ENCODE data around the gene HENMT1. TPM values are rescaled to one million over a fixed set of nuclear protein-coding genes. Genes with fewer than 3 reads are reported as not detected.
"Not testable (repeated sequence)": the region's sequence is repeated elsewhere in the genome, so short reads cannot be mapped to it uniquely, and the experiment has no call there.

Gene HENMT1
- total RNA-seq, 1 donor from 2014 or later: 6.9 TPM

DNA sequence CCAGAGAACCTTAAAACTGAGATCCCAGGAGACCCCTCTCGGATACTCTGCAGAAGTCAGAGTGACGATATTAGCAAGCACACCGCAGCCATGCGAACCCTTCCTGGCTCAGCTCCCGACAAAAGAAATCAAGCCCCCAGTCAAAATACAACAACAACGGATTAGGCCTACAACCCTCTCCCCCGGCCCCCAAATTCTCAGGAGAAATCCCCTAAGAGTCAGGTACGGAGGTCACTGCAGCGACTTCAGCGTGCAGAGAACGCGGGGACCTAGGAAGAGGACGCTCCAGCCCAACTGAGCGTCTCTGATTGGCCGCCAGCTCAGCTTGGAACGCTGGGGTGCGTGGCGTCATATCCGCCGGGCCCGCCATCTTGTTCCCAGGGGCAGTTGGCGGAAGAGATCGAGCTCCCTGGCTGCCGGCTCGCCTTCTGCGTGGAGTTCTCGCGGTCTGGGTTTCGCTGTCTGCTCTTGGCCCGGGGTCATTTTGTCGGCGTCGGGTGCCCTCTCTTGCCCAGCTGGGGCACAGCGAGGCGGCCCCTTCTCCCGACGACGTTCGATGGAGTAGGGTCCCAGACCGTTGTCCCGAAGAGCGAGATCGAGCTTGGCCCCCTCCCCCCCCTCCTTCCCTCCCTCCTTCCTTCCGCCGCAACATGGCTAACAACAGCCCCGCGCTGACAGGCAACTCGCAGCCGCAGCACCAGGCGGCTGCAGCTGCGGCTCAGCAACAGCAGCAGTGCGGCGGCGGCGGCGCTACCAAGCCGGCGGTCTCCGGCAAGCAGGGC is 31.2 kb upstream of the HENMT1 start, which contains the start of gene PRPF38B:
TSS of gene PRPF38B (plus strand) at position 369 of the 782 bp plus-strand sequence. CDS start at position 651, 282 bp downstream.
- Mint-ChIP-seq H3K9me3 (no peaks in the 10 kb centered on the region), H3K4me3 (peak within 1 kb of the TSS; percentile 100), H3K27me3 (peaks cover 9% of the 10 kb centered on the region), H3K27ac (peak within 1 kb of the TSS; percentile 96), H3K4me1 (ENCODE audit: unreplicated experiment) (peaks cover 21% of the 10 kb centered on the region), H3K36me3 (peaks cover 9% of the 10 kb centered on the region)
- TF ChIP-seq, protein P1, sequence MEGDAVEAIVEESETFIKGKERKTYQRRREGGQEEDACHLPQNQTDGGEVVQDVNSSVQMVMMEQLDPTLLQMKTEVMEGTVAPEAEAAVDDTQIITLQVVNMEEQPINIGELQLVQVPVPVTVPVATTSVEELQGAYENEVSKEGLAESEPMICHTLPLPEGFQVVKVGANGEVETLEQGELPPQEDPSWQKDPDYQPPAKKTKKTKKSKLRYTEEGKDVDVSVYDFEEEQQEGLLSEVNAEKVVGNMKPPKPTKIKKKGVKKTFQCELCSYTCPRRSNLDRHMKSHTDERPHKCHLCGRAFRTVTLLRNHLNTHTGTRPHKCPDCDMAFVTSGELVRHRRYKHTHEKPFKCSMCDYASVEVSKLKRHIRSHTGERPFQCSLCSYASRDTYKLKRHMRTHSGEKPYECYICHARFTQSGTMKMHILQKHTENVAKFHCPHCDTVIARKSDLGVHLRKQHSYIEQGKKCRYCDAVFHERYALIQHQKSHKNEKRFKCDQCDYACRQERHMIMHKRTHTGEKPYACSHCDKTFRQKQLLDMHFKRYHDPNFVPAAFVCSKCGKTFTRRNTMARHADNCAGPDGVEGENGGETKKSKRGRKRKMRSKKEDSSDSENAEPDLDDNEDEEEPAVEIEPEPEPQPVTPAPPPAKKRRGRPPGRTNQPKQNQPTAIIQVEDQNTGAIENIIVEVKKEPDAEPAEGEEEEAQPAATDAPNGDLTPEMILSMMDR (conservative IDR thresholded peaks at IDR 0.05): no peak
- DNase-seq (ENCODE audit: extremely low spot score, unreplicated experiment): peak; percentile 92

DNA sequence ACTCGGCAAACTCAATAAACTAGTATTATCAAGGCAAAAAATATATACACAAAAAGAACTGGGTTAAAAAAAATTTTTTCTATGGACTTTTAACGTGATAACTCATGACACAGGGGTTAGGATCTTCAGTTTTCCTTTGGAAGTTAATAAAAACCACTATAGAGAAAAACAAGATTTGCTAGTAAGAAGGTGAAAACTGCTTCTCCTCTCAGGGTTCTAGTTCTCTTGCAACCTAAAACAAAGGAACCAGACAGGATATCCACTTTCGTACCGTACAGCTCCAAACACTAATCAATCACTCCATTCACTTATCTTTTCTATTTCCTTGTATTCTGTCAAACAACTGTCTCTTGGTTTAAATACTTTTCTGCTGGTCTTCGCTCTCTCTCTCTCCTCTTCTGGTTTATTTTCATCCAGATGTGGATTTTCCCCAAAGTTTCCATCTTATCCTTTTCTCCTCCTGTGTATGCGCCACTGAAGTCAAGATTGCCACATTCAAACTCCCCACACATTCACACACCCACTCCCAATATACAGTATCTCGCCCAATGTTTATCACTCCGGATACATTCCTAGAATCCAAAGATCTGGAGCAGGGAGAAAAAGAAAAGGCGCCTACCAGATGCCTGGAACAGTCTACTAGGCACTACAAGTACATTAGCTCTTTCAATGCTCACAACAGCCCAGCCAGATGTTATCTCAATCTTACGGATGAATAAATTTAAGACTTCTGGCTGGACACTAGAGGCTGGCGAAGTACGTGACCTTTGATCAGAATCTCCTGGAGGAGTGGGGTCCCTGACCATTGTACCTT is 30.4 kb upstream of the HENMT1 start:
- no peak for DNase-seq (ENCODE audit: extremely low spot score, unreplicated experiment)
- H3K27ac Mint-ChIP-seq: peak overlapping the region; percentile 96
- H3K4me3 Mint-ChIP-seq: peak overlapping the region; percentile 100
- H3K36me3 Mint-ChIP-seq: peaks cover 7% of the 10 kb centered on the region
- H3K9me3 Mint-ChIP-seq: no peaks in the 10 kb centered on the region
- H3K27me3 Mint-ChIP-seq: peaks cover 9% of the 10 kb centered on the region
- peaks cover 21% of the 10 kb centered on the region for H3K4me1 Mint-ChIP-seq (ENCODE audit: unreplicated experiment)
- TF ChIP-seq, protein P1 (conservative IDR thresholded peaks at IDR 0.05): no peak

DNA sequence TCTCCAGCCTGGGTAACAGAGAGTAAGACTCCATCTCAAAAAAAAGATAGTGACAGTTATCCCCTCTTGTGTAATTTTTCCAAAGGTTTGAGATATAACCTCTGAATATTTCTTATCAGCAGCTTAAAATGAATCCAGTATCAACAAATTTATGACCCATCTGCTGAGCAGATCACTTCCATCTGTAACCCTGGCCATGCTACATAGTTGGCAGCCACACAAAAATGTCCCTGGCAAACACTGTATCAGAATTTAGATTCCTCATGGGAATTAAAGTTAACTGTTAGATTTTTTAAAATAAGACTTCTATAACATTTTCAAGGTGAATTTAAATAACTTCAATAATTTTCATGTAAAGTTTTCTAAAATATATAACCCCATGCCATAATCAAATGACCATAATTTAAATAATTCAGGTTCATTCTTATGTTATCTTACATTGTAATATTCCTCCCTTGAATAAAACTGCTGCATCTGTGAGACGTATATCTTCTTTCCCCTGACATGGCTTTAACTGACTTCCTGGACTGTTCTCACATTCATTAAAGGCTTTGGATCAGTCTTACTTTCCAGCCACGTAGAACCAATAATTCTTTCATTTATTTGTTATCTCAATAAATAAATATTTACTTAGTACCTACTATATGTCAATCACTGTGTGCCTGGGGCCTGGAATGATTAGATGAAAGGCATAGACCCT is 25.9 kb upstream of the HENMT1 start:
- no peak overlapping the region for H3K4me3 Mint-ChIP-seq
- no peak overlapping the region for H3K27ac Mint-ChIP-seq
- H3K36me3 Mint-ChIP-seq: no peaks in the 10 kb centered on the region
- H3K9me3 Mint-ChIP-seq: peaks cover 1% of the 10 kb centered on the region
- TF ChIP-seq, protein P1 (conservative IDR thresholded peaks at IDR 0.05): no peak
- peaks cover 9% of the 10 kb centered on the region for H3K27me3 Mint-ChIP-seq
- peaks cover 14% of the 10 kb centered on the region for H3K4me1 Mint-ChIP-seq (ENCODE audit: unreplicated experiment)
- no peak for DNase-seq (ENCODE audit: extremely low spot score, unreplicated experiment)

DNA sequence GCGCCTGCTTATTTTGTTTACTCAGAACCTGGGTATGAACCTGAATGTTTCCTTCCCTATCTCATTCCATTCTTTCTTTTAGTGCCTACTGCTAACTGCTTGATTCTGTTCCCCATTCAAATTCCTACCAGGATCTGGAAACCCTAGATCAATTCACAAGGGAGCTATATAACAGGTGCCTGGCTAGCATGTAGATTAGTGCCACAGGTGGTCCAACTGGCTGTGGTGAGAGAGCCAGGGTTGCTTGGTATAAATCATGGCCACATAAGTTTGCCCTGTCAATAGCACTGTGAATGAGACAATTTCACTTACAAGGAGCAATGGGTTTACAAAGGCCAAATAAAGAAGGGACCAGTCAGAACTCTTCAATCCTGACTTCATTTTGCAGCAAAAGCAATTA is 24.6 kb upstream of the HENMT1 start:
- DNase-seq (ENCODE audit: extremely low spot score, unreplicated experiment): no peak
- Mint-ChIP-seq H3K36me3 (no peaks in the 10 kb centered on the region), H3K4me3 (no peak overlapping the region), H3K27ac (no peak overlapping the region), H3K27me3 (peaks cover 9% of the 10 kb centered on the region), H3K9me3 (peaks cover 4% of the 10 kb centered on the region), H3K4me1 (ENCODE audit: unreplicated experiment) (peaks cover 8% of the 10 kb centered on the region)
- TF ChIP-seq, protein P1 (conservative IDR thresholded peaks at IDR 0.05): no peak

DNA sequence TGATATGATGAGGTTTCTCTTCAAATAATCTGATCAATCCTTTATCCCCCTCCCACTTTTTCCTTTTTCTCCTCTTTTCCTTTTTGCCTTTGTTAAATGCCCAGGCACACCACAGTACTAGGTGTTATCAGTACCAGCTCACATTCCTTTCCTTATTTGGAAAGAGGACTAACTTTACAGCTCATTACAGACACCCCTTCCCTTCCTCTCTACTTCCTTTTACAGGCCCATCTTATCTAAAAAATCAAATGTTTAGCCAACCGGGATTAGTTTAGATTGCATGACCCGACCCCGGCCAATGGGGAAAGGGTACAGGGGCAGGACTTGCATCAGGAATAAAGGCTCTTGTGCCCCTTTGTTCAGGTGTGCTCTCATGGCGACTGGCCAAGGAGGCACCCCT is 20.8 kb upstream of the HENMT1 start:
- not testable (repeated sequence) for H3K27me3 Mint-ChIP-seq; H3K4me1 Mint-ChIP-seq (ENCODE audit: unreplicated experiment); H3K4me3 Mint-ChIP-seq; H3K9me3 Mint-ChIP-seq; H3K36me3 Mint-ChIP-seq; DNase-seq (ENCODE audit: extremely low spot score, unreplicated experiment)
- peak overlapping the region; percentile 24 for H3K27ac Mint-ChIP-seq

Data from type B pancreatic cell (in vitro differentiated cells).